Measurements from ENCODE around the gene HSPB8. TPM values are rescaled to one million over a fixed set of nuclear protein-coding genes. Genes with fewer than 3 reads are reported as not detected.

HSPB8 gene
- total RNA-seq, 1 donor from 2014 or later, result 58.4 TPM

GRCh38 chr12:119151445-119152026 is 27.2 kb upstream of the HSPB8 start:
- Histone ChIP-seq H3K36me3 (no peaks in the 10 kb centered on the region), H3K4me1 (no peaks in the 10 kb centered on the region), H3K4me3 (no peak overlapping the region), H3K27ac (no peak overlapping the region), H3K27me3 (no peaks in the 10 kb centered on the region), H3K9me3 (no peaks in the 10 kb centered on the region)
- intact Hi-C loops (cut with DNase I), result no loop called here
- DNase-seq (ENCODE audit: extremely low spot score in 2 of 2), result no peak
- TF ChIP-seq POLR2AphosphoS5 (IDR thresholded peaks at IDR 0.05; ENCODE audit: insufficient read depth in 1 of 2, low read depth in 1 of 2), result no peak
- no peak for TF ChIP-seq CTCF (IDR thresholded peaks at IDR 0.05)
- TF ChIP-seq POLR2A (IDR thresholded peaks at IDR 0.05), result no peak

- H3K4me1 ChIP-seq, result no peaks in the 10 kb centered on the region
- TF ChIP-seq POLR2A (IDR thresholded peaks at IDR 0.05), result no peak
- TF ChIP-seq CTCF (IDR thresholded peaks at IDR 0.05), result no peak
- TF ChIP-seq POLR2AphosphoS5 (IDR thresholded peaks at IDR 0.05; ENCODE audit: insufficient read depth in 1 of 2, low read depth in 1 of 2), result no peak
- no peak for DNase-seq (ENCODE audit: extremely low spot score in 2 of 2)
- H3K27ac ChIP-seq, result no peak overlapping the region
- intact Hi-C loops (cut with DNase I), result no loop called here
- H3K27me3 ChIP-seq, result no peaks in the 10 kb centered on the region
- H3K36me3 ChIP-seq, result no peaks in the 10 kb centered on the region
- H3K4me3 ChIP-seq, result no peak overlapping the region
- H3K9me3 ChIP-seq, result no peaks in the 10 kb centered on the region
Measured at GRCh38 chr12:119153477-119154434, 25.0 kb upstream of the HSPB8 start.

- Histone ChIP-seq H3K27me3 (no peaks in the 10 kb centered on the region), H3K4me3 (no peak overlapping the region), H3K9me3 (no peaks in the 10 kb centered on the region), H3K4me1 (no peaks in the 10 kb centered on the region), H3K36me3 (no peaks in the 10 kb centered on the region), H3K27ac (no peak overlapping the region)
- intact Hi-C loops (cut with DNase I), result no loop called here
- DNase-seq (ENCODE audit: extremely low spot score in 2 of 2), result no peak
- TF ChIP-seq CTCF (IDR thresholded peaks at IDR 0.05) (no peak), POLR2AphosphoS5 (IDR thresholded peaks at IDR 0.05; ENCODE audit: insufficient read depth in 1 of 2, low read depth in 1 of 2) (no peak), POLR2A (IDR thresholded peaks at IDR 0.05) (no peak)
Measured at GRCh38 chr12:119154435-119154818, 24.3 kb upstream of the HSPB8 start.

GRCh38 chr12:119156401-119157044 is 22.2 kb upstream of the HSPB8 start:
- no peaks in the 10 kb centered on the region for H3K9me3 ChIP-seq
- DNase-seq (ENCODE audit: extremely low spot score in 2 of 2), result no peak
- intact Hi-C loops (cut with DNase I), result no loop called here
- TF ChIP-seq POLR2AphosphoS5 (IDR thresholded peaks at IDR 0.05; ENCODE audit: insufficient read depth in 1 of 2, low read depth in 1 of 2) (no peak), CTCF (IDR thresholded peaks at IDR 0.05) (no peak), POLR2A (IDR thresholded peaks at IDR 0.05) (no peak)
- no peak overlapping the region for H3K4me3 ChIP-seq
- H3K4me1 ChIP-seq, result no peaks in the 10 kb centered on the region
- no peaks in the 10 kb centered on the region for H3K27me3 ChIP-seq
- H3K36me3 ChIP-seq, result no peaks in the 10 kb centered on the region
- H3K27ac ChIP-seq, result no peak overlapping the region
